Right lung (tissue), 5 donors: ENCODE results near the gene FGF10. TPM values are rescaled to one million over a fixed set of nuclear protein-coding genes. Genes with fewer than 3 reads are reported as not detected.

ENCODE experiments used
- DNase-seq, 2 donors: peaks; one replicate each; pipeline ENCODE4 v3.0.0-alpha.2; 2013
- polyA plus RNA-seq, 5 donors: library from polyadenylated mRNA; unstranded; fragments of 120-200 nt; gene quantifications; one replicate each; pipeline versions ENCODE4 v1.2.1 to v1.2.3, GENCODE V29; 2013; ENCODE audit warnings: inconsistent platforms in 1 of 5, low replicate concordance in 1 of 5; ENCODE audit not compliant: insufficient read length in 5 of 5, insufficient read depth in 1 of 5

FGF10 gene
- polyA plus RNA-seq, 5 donors = 34.7 to 48.9 (median 46.4) TPM

DNA sequence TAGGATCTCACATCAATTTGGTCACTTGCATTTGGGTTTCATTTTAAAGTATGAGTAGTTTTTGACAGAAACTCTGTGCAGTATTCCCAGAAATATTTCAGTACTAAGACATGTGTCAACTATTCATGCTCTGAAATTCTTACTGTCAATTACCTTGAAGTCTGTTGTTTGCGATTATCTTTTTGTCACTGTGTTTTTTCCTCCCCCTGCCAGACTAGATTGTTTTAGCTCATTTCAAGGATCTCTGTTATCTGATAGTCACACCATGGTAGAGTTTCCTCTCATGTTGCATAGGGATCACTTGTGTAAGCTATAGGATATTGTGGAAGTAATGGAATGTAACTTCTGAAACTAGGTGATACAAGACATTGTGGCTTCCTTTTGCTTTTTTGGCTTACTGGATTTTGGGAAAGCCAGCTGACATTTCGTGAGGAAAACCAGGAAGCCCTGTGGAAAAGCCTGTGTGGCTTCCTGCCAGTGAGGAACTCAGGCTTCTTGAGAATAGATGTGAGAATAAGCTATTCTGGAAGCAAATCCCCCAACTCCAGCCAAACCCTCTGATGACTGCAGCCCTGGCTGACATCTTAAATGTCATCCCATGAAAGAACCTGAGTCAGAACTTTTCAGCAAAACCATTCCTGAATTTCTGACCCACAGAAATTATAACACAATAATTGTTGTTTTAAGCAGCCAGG, 122.2 kb downstream of the FGF10 start:
- DNase-seq = no peak

DNA sequence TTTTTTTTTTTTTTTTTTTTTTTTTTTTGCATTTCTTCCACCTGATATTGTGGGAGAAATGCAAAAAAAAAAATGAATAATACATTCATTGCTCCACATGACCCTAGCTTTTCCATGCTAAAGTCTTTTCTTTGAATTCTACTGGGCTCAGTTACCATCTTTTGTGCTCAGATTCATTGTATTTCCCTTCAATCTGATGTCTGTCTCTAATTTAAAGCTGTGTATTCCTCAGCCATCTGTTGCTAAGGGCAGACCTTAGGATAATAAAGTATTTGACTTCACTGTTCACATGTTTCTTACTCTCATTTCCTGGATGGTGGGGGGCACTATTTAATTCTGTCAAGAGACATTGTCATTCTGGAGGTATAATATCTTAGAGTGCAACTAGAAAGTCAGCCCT, 123.5 kb downstream of the FGF10 start:
- no peak for DNase-seq

DNA sequence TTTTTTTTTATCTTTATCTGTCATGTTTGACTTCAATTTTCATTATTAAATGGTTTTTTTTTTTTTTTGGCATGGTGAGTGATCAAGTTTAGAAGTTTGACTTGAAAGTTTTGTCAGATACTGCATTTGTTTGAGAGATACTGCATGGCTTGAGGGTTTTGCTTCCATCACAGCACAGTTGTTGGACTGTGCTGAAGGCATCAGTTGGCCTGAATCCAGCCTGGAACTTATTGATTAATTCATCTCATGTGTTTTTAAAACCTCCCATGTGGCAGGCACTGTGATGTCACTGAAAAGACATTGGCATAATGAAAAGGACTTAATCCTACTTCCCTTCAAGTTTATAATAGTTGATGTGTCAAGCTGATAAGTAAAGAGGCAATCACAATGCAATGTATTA, 128.4 kb downstream of the FGF10 start:
- no peak for DNase-seq

DNA sequence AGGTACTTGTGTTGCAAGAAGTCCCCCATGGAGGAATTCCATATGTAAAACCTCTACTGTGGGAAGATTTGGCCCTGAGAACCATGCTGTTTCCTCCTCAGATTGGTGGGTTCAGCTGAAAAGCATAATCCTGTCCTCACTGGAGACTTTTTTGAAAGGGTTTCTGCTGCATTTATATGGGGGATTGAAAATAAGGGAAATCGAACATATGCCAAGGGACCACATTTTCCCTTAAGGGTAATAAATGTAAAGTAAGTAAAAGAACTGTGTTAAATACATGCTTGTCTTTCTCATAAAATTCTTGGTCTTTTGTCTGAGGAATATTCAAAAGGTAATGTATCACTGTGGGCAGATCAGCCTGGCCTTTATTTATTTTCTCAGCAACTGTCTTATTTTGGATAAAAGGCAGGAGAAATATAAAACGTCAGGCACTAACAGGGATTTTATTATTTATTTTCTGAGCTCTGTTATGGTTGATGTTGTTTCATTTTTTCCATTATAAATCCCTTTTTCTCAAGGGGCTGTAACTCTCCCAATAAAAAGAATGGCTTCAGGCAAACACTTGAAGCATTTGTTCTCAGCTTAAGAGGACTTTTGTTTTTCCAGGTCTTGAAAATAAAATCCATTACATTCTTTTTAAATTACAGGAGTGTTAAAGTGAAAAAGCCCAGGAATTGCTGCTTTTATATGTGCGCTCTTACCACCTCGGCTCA, 131.4 kb downstream of the FGF10 start:
- no peak for DNase-seq

DNA sequence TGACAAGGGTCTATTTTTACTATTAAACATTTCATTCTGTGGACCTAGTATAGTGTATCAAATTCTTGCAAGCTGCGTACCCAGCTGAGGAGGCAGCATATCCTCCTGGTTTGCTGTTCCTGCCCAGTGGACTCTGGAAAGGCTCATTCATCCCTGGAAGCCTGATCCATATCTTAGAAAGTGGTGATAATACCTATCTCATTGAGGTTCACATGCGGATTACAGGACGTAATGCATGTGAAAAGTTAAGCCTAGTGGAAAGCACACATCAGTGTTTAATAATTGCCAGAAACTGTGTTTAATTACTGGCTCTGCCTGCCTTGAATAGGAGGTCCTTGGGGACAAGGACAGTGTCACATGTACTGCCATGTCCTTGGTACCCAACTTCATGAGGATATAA, 132.0 kb downstream of the FGF10 start:
- DNase-seq = no peak
